ENCODE data around the gene HDAC4. TPM values are rescaled to one million over a fixed set of nuclear protein-coding genes. Genes with fewer than 3 reads are reported as not detected.

The HDAC4 gene
- total RNA-seq, 1 donor from 2014 or later = 7.8 TPM

DNA sequence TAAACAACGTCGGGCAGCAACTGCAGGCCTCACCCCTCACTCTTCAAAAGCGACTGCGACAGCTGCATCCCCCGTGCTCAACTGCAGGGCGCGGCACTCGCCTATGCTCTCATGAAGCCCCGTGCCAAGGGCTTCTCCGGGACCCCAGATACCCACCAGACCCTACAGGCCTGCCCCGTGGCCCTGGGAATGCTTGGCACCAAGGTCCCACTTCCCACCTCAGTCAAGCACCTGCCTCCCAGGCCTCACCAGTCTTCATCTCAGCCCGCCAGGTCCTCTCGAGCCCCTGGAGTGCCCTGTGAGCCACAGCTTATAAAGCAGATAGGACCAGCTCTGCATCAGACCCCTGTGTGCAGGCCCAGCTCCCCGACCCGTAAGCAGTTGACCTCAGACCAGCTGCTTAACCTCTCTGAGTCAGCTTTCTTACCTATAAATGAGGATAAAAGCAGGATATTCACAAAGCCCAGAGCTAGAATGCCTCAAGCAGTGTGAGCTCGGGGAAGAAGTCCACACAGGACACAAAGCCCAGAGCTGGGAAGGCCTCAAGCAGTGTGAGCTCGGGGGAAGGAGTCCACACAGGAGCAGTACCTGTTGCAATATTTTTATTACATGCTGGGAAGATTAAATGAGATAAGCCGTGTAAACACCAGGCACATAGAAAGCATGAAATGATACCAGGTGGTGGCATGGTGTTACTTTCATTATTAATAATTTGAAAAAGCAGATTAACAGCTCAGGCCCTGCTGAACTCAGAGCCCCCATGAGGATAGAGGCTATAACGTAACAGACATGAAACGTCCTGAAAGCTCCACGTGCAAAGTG lies 96.9 kb downstream of the HDAC4 start:
- no peak overlapping the region for H3K4me3 ChIP-seq (ENCODE audit: low read depth, low read length)
- TF ChIP-seq, protein P1, sequence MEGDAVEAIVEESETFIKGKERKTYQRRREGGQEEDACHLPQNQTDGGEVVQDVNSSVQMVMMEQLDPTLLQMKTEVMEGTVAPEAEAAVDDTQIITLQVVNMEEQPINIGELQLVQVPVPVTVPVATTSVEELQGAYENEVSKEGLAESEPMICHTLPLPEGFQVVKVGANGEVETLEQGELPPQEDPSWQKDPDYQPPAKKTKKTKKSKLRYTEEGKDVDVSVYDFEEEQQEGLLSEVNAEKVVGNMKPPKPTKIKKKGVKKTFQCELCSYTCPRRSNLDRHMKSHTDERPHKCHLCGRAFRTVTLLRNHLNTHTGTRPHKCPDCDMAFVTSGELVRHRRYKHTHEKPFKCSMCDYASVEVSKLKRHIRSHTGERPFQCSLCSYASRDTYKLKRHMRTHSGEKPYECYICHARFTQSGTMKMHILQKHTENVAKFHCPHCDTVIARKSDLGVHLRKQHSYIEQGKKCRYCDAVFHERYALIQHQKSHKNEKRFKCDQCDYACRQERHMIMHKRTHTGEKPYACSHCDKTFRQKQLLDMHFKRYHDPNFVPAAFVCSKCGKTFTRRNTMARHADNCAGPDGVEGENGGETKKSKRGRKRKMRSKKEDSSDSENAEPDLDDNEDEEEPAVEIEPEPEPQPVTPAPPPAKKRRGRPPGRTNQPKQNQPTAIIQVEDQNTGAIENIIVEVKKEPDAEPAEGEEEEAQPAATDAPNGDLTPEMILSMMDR (IDR thresholded peaks at IDR 0.05; ENCODE audit: insufficient read depth, low read length, poor library complexity, severe bottlenecking) = no peak
- no peaks in the 10 kb centered on the region for H3K27me3 ChIP-seq (ENCODE audit: control insufficient read depth, insufficient read depth, low read length)
- DNase-seq (ENCODE audit: low read depth) = no peak
- H3K36me3 ChIP-seq (ENCODE audit: control insufficient read depth, insufficient read depth, low read length) = no peaks in the 10 kb centered on the region

GRCh38 chr2:239302808-239303557 lies 97.8 kb downstream of the HDAC4 start:
- Histone ChIP-seq H3K36me3 (ENCODE audit: control insufficient read depth, insufficient read depth, low read length) (no peaks in the 10 kb centered on the region), H3K27me3 (ENCODE audit: control insufficient read depth, insufficient read depth, low read length) (no peaks in the 10 kb centered on the region), H3K4me3 (ENCODE audit: low read depth, low read length) (no peak overlapping the region)
- no peak for DNase-seq (ENCODE audit: low read depth)
- TF ChIP-seq, protein P1 (IDR thresholded peaks at IDR 0.05; ENCODE audit: insufficient read depth, low read length, poor library complexity, severe bottlenecking) = no peak

DNA sequence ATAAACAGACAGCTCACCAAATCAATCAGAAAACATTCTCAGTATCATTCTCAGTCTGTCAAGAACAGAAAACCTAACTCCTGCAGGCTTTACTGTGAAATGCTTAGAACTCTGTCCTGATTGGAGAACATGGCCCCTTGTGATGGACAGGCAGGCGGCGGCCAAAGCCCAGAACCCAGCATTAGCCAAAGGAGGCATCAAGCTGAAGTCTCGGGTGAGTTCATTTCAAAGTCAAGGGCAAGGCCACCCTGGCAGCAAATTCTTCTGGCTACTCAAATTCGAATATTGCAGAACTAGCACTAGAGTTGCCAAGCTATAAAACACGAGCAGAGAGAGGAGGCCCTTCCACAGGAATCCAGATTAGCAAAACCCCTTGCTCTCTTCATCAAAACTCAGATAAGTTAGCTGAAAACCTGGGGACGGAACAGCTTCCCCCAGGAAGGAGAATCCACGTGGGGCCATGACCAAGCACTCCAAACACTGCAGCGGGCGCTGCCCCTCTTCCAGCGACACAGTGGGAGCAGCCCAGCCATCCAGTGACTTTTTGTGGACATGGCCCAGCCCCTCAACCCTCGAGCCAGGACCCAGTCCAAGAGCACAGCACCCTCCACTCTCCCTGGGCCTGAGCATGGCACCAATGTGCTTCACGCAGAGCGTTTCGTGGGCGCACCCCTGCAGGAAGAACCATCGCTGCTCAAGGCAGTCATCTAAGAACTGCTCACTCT lies 98.6 kb downstream of the HDAC4 start:
- TF ChIP-seq, protein P1 (IDR thresholded peaks at IDR 0.05; ENCODE audit: insufficient read depth, low read length, poor library complexity, severe bottlenecking) = no peak
- Histone ChIP-seq H3K27me3 (ENCODE audit: control insufficient read depth, insufficient read depth, low read length) (no peaks in the 10 kb centered on the region), H3K36me3 (ENCODE audit: control insufficient read depth, insufficient read depth, low read length) (no peaks in the 10 kb centered on the region), H3K4me3 (ENCODE audit: low read depth, low read length) (no peak overlapping the region)
- DNase-seq (ENCODE audit: low read depth) = no peak

DNA sequence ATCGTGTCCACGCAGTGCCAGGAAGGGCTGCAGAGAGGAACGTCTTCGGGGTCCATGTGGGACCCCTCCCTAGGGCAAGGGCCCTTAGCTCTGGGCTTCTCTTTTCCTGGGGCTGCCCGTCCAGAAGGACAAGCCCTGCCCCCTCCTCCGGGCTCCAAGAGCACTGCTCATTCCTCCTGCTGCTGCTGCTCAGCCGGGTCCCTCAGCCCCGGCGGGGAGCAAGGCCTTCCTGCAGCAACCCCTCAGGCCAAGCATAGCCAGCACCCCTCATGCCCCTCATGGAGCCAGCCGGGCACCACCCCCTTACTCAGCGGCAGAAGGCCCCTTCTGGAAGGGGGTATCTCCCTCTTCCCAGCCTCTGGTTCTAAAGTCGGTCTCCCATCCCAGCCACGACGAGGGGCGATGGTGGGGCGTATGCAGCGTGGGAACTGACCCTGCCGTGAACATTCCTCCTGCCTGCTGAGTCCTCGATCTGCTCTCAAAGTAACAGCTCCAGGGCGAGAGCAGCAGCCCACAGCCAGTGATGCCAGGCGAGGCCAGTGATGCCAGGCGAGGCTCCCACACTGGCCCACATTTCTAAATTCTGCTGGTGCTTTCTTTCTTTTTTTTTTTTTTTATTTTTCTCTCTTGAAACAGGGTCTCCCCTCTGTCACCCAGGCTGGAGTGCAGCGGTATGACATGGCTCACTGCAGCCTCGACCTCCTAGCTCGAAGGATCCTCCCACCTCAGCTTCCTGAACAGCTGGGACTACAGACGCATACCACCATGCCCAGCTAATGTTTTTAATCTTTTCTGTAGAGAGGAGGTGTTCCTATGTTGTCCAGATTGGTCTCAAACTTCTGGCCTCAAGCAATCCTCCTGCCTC lies 99.7 kb downstream of the HDAC4 start:
- Histone ChIP-seq H3K4me3 (ENCODE audit: low read depth, low read length) (no peak overlapping the region), H3K36me3 (ENCODE audit: control insufficient read depth, insufficient read depth, low read length) (no peaks in the 10 kb centered on the region), H3K27me3 (ENCODE audit: control insufficient read depth, insufficient read depth, low read length) (no peaks in the 10 kb centered on the region)
- no peak for DNase-seq (ENCODE audit: low read depth)
- TF ChIP-seq, protein P1 (IDR thresholded peaks at IDR 0.05; ENCODE audit: insufficient read depth, low read length, poor library complexity, severe bottlenecking) = no peak

- H3K4me3 ChIP-seq (ENCODE audit: low read depth, low read length) = no peak overlapping the region
- no peak for DNase-seq (ENCODE audit: low read depth)
- H3K36me3 ChIP-seq (ENCODE audit: control insufficient read depth, insufficient read depth, low read length) = no peaks in the 10 kb centered on the region
- TF ChIP-seq, protein P1 (IDR thresholded peaks at IDR 0.05; ENCODE audit: insufficient read depth, low read length, poor library complexity, severe bottlenecking) = no peak
- no peaks in the 10 kb centered on the region for H3K27me3 ChIP-seq (ENCODE audit: control insufficient read depth, insufficient read depth, low read length)
These were observed 100.6 kb downstream of the HDAC4 start for GRCh38 chr2:239300242-239300641.

All from kidney epithelial cell (primary cell).